ENCODE results near the gene PLIN3.

PLIN3 gene

DNA sequence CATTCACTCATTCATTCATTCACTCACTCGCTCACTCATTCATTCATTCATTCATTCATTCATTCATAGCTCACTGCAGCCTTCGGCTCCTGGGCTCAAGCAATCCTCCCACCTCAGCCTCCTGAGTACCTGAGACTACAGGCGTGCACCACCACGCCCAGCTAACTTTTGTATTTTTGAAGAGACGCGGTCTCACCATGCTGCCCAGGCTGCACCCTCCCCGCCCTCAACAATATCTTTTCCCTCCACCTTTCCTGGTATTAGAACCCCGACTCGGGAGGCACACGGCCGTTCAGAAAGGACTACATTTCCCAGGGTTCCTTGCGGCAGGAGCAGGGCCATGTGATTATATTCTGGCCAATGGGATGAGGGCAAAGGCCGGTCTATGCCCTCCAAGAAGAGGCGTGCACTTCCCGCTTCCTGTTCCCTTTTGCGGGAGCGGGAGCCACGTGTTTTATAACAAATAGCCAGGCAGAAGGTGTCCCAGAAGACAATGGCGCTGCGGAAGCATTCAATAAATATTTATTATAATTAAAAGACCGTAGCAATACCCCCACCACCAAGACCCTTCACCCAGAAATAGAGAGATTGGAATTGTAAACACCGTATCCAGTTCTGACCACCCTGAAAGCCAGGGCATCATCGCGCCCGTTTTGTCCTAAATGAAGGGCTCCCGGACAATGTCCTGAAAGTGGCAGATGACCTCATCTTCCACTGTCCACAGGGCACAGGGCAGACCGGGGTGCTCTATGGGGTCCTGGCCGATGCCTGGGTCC lies 51.9 kb downstream of the PLIN3 start:
- ChIA-PET CTCF (interaction anchor here (0.5 to 2.0 kb wide), 3 partner anchors 36 to 217 kb away, joined by 3 to 15 read pairs (median 3); no protein-coding TSS in a partner anchor), POLR2A (interaction anchor here (0.6 kb wide), 1 partner anchor 218 kb away, joined by 6 read pairs; no protein-coding TSS in a partner anchor)
- Histone ChIP-seq H3K9me3 (ENCODE audit: control insufficient read depth, insufficient read depth, low read depth, low read length) (no peaks in the 10 kb centered on the region), H3K36me3 (ENCODE audit: control insufficient read depth in 2 of 2, insufficient read depth in 1 of 2, low read length in 2 of 2) (peaks cover 0 to 13% of the 10 kb centered on the region in 2 experiments; a peak in 2 of 3 replicates), H3K4me1 (ENCODE audit: control insufficient read depth, insufficient read depth, low read length) (no peaks in the 10 kb centered on the region), H3K27ac (ENCODE audit: extremely low read depth, low read depth, low read length) (no peak overlapping the region), H3K4me3 (ENCODE audit: low read depth, low read length) (no peak overlapping the region)
- TF ChIP-seq ZNF701 (tag by site-specific recombination; IDR thresholded peaks at IDR 0.05): no peak
- TF ChIP-seq ZNF48 (tag by site-specific recombination; IDR thresholded peaks at IDR 0.05): no peak
- TF ChIP-seq ZNF677 (tag by site-specific recombination; IDR thresholded peaks at IDR 0.05): no peak
- no peak for TF ChIP-seq ZNF248 (tag by site-specific recombination; IDR thresholded peaks at IDR 0.05)
- TF ChIP-seq, protein P1, sequence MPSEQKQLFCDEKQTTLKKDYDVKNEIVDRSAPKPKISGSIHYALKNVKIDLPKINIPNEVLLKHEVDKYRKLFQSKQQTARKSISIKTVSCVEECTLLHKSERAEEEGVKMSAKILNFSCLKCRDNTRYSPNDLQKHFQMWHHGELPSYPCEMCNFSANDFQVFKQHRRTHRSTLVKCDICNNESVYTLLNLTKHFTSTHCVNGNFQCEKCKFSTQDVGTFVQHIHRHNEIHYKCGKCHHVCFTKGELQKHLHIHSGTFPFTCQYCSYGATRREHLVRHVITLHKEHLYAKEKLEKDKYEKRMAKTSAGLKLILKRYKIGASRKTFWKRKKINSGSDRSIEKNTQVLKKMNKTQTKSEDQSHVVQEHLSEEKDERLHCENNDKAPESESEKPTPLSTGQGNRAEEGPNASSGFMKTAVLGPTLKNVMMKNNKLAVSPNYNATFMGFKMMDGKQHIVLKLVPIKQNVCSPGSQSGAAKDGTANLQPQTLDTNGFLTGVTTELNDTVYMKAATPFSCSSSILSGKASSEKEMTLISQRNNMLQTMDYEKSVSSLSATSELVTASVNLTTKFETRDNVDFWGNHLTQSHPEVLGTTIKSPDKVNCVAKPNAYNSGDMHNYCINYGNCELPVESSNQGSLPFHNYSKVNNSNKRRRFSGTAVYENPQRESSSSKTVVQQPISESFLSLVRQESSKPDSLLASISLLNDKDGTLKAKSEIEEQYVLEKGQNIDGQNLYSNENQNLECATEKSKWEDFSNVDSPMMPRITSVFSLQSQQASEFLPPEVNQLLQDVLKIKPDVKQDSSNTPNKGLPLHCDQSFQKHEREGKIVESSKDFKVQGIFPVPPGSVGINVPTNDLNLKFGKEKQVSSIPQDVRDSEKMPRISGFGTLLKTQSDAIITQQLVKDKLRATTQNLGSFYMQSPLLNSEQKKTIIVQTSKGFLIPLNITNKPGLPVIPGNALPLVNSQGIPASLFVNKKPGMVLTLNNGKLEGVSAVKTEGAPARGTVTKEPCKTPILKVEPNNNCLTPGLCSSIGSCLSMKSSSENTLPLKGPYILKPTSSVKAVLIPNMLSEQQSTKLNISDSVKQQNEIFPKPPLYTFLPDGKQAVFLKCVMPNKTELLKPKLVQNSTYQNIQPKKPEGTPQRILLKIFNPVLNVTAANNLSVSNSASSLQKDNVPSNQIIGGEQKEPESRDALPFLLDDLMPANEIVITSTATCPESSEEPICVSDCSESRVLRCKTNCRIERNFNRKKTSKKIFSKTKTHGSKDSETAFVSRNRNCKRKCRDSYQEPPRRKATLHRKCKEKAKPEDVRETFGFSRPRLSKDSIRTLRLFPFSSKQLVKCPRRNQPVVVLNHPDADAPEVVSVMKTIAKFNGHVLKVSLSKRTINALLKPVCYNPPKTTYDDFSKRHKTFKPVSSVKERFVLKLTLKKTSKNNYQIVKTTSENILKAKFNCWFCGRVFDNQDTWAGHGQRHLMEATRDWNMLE (tag by site-specific recombination; conservative IDR thresholded peaks at IDR 0.05; ENCODE audit: low read depth): peak; percentile 75
- TF ChIP-seq ZNF155 (tag by site-specific recombination; IDR thresholded peaks at IDR 0.05): no peak
- TF ChIP-seq ZNF239 (tag by site-specific recombination; IDR thresholded peaks at IDR 0.05): no peak
- no peak for TF ChIP-seq ZNF202 (tag by site-specific recombination; IDR thresholded peaks at IDR 0.05; ENCODE audit: borderline replicate concordance)
- TF ChIP-seq, protein P2, sequence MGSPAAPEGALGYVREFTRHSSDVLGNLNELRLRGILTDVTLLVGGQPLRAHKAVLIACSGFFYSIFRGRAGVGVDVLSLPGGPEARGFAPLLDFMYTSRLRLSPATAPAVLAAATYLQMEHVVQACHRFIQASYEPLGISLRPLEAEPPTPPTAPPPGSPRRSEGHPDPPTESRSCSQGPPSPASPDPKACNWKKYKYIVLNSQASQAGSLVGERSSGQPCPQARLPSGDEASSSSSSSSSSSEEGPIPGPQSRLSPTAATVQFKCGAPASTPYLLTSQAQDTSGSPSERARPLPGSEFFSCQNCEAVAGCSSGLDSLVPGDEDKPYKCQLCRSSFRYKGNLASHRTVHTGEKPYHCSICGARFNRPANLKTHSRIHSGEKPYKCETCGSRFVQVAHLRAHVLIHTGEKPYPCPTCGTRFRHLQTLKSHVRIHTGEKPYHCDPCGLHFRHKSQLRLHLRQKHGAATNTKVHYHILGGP (tag by site-specific recombination; IDR thresholded peaks at IDR 0.05): no peak
- peak; percentile 22; the same call in 1 of the 2 replicates for TF ChIP-seq ZNF2 (tag by site-specific recombination; IDR thresholded peaks at IDR 0.05)
- TF ChIP-seq ZNF391 (tag by site-specific recombination; IDR thresholded peaks at IDR 0.05; ENCODE audit: borderline replicate concordance, low read depth): no peak
- no peak for TF ChIP-seq ZNF600 (tag by site-specific recombination; IDR thresholded peaks at IDR 0.05)
- TF ChIP-seq ZNF335 (tag by site-specific recombination; conservative IDR thresholded peaks at IDR 0.05): peak; percentile 71
- TF ChIP-seq ZNF785 (tag by site-specific recombination; IDR thresholded peaks at IDR 0.05): 0 out of 2 replicates have a peak, but pooled peaks have one; percentile 9
- peak; percentile 16; the same call in 1 of the 2 replicates for TF ChIP-seq SP7 (tag by site-specific recombination; IDR thresholded peaks at IDR 0.05)
- TF ChIP-seq ZBTB7A (tag by site-specific recombination; IDR thresholded peaks at IDR 0.05; ENCODE audit: low read depth): no peak
- peak; percentile 12; the same call in 1 of the 2 replicates for TF ChIP-seq ZNF629 (tag by site-specific recombination; IDR thresholded peaks at IDR 0.05)
- peak; percentile 92 for TF ChIP-seq ZNF76 (tag by site-specific recombination; IDR thresholded peaks at IDR 0.05; ENCODE audit: borderline replicate concordance, low read depth)
- peak; percentile 82 for TF ChIP-seq SP3 (tag by site-specific recombination; IDR thresholded peaks at IDR 0.05)
- peak; percentile 88 for TF ChIP-seq SP2 (tag by site-specific recombination; IDR thresholded peaks at IDR 0.05)
- no peak for TF ChIP-seq ZNF571 (tag by site-specific recombination; IDR thresholded peaks at IDR 0.05)
- no peak for TF ChIP-seq ZNF132 (tag by site-specific recombination; IDR thresholded peaks at IDR 0.05; ENCODE audit: borderline replicate concordance)
- TF ChIP-seq ZXDB (tag by site-specific recombination; IDR thresholded peaks at IDR 0.05): peak; percentile 32; the same call in 1 of the 2 replicates
- 0 out of 2 replicates have a peak, but pooled peaks have one; percentile 20 for TF ChIP-seq ZFHX2 (tag by site-specific recombination; conservative IDR thresholded peaks at IDR 0.05)
- peak; percentile 30; the same call in 1 of the 2 replicates for TF ChIP-seq ZBTB20 (tag by site-specific recombination; IDR thresholded peaks at IDR 0.05)
- TF ChIP-seq KLF9 (tag by site-specific recombination; IDR thresholded peaks at IDR 0.05; ENCODE audit: low read depth): peak; percentile 65
- TF ChIP-seq, protein P3, sequence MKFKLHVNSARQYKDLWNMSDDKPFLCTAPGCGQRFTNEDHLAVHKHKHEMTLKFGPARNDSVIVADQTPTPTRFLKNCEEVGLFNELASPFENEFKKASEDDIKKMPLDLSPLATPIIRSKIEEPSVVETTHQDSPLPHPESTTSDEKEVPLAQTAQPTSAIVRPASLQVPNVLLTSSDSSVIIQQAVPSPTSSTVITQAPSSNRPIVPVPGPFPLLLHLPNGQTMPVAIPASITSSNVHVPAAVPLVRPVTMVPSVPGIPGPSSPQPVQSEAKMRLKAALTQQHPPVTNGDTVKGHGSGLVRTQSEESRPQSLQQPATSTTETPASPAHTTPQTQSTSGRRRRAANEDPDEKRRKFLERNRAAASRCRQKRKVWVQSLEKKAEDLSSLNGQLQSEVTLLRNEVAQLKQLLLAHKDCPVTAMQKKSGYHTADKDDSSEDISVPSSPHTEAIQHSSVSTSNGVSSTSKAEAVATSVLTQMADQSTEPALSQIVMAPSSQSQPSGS (tag by site-specific recombination; IDR thresholded peaks at IDR 0.05; ENCODE audit: low read depth): peak; percentile 41; the same call in 1 of the 2 replicates
- TF ChIP-seq HOXD13 (CRISPR knock-in tag; IDR thresholded peaks at IDR 0.05; ENCODE audit: borderline replicate concordance): no peak
- peak; percentile 26; the same call in 1 of the 2 replicates for TF ChIP-seq EGR2 (tag by site-specific recombination; IDR thresholded peaks at IDR 0.05; ENCODE audit: low read depth)
- peak; percentile 71; the same call in 1 of the 2 replicates for TF ChIP-seq ZNF561 (tag by site-specific recombination; IDR thresholded peaks at IDR 0.05; ENCODE audit: borderline replicate concordance)
- no peak for TF ChIP-seq ZNF354C (tag by site-specific recombination; IDR thresholded peaks at IDR 0.05; ENCODE audit: borderline replicate concordance, low read depth)
